ENCODE measurements around the gene SCN4A. TPM values are rescaled to one million over a fixed set of nuclear protein-coding genes. Genes with fewer than 3 reads are reported as not detected.
A peak's percentile ranks its signal among the peaks of the same experiment; 100 is the strongest.

The SCN4A gene
- total and polyA plus RNA-seq, 2 of the 13 experiments (the other 11 are each of a cell fraction or from before 2014, with no cell fraction given): 0.02 to 0.03 TPM

DNA sequence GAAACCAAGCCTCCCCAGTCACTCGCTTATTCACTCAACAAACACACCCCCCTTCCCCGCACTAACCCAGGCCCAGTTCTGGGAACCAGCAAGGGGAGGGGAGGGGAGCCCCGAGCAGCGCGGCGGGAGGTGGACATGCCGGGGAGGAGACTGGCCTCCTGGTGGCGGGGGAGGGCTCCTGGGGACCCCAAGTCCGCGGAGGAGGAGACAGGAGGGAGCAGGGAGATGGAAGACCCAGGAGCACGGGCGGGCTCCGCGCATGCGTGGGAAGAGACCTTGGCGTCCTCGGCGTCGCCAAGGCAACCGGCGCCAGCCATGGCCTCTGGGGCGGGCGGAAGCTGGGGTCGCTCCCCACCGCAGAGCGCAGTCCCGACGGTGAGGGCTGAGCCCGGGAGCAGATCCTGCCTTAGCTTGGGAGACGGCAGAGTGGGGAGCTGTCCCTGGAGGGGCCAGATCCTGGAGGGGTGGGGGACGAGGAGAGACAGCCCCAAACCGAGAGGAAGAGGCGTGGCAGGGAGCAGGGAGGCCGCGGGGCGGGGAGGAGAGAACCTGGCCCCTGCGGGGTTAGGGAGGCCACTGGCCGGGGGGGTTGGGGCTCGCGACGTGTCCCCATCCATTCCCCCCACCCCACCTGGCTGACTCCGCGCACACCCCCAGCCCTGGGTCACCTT is 25.5 kb upstream of the SCN4A start, which contains the start of gene PRR29 (continued):
- 0 out of 2 replicates have a peak, but pooled peaks have one; percentile 56 for TF ChIP-seq HINFP (CRISPR knock-in tag; IDR thresholded peaks at IDR 0.05; ENCODE audit: low read depth)
- no peak for TF ChIP-seq ATF6 (CRISPR knock-in tag; conservative IDR thresholded peaks at IDR 0.05)
- TF ChIP-seq NFE2 (CRISPR knock-in tag; IDR thresholded peaks at IDR 0.05): no peak
- no peak for TF ChIP-seq RNF219 (CRISPR knock-in tag; IDR thresholded peaks at IDR 0.05)
- TF ChIP-seq, protein P1, sequence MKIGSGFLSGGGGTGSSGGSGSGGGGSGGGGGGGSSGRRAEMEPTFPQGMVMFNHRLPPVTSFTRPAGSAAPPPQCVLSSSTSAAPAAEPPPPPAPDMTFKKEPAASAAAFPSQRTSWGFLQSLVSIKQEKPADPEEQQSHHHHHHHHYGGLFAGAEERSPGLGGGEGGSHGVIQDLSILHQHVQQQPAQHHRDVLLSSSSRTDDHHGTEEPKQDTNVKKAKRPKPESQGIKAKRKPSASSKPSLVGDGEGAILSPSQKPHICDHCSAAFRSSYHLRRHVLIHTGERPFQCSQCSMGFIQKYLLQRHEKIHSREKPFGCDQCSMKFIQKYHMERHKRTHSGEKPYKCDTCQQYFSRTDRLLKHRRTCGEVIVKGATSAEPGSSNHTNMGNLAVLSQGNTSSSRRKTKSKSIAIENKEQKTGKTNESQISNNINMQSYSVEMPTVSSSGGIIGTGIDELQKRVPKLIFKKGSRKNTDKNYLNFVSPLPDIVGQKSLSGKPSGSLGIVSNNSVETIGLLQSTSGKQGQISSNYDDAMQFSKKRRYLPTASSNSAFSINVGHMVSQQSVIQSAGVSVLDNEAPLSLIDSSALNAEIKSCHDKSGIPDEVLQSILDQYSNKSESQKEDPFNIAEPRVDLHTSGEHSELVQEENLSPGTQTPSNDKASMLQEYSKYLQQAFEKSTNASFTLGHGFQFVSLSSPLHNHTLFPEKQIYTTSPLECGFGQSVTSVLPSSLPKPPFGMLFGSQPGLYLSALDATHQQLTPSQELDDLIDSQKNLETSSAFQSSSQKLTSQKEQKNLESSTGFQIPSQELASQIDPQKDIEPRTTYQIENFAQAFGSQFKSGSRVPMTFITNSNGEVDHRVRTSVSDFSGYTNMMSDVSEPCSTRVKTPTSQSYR (CRISPR knock-in tag; IDR thresholded peaks at IDR 0.05; ENCODE audit: borderline replicate concordance): no peak; the same call in 1 of the 2 replicates
- TF ChIP-seq, protein P2, sequence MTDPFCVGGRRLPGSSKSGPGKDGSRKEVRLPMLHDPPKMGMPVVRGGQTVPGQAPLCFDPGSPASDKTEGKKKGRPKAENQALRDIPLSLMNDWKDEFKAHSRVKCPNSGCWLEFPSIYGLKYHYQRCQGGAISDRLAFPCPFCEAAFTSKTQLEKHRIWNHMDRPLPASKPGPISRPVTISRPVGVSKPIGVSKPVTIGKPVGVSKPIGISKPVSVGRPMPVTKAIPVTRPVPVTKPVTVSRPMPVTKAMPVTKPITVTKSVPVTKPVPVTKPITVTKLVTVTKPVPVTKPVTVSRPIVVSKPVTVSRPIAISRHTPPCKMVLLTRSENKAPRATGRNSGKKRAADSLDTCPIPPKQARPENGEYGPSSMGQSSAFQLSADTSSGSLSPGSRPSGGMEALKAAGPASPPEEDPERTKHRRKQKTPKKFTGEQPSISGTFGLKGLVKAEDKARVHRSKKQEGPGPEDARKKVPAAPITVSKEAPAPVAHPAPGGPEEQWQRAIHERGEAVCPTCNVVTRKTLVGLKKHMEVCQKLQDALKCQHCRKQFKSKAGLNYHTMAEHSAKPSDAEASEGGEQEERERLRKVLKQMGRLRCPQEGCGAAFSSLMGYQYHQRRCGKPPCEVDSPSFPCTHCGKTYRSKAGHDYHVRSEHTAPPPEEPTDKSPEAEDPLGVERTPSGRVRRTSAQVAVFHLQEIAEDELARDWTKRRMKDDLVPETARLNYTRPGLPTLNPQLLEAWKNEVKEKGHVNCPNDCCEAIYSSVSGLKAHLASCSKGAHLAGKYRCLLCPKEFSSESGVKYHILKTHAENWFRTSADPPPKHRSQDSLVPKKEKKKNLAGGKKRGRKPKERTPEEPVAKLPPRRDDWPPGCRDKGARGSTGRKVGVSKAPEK (CRISPR knock-in tag; IDR thresholded peaks at IDR 0.05; ENCODE audit: borderline replicate concordance): no peak
- TF ChIP-seq MLXIP (CRISPR knock-in tag; IDR thresholded peaks at IDR 0.05; ENCODE audit: borderline replicate concordance): no peak
- TF ChIP-seq RFX5 (IDR thresholded peaks at IDR 0.05; ENCODE audit: low read depth, low read length): no peak
- TF ChIP-seq GTF3A (CRISPR knock-in tag; conservative IDR thresholded peaks at IDR 0.05): no peak

Data from HepG2 (cell line).